ENCODE measurements around the gene BCAP31.
A peak's percentile ranks its signal among the peaks of the same experiment; 100 is the strongest.
"Not testable (repeated sequence)": the region's sequence is repeated elsewhere in the genome, so short reads cannot be mapped to it uniquely, and the experiment has no call there.

BCAP31 gene

GRCh38 chrX:153688911-153689590, 35.1 kb downstream of the BCAP31 start:
- no peak for TF ChIP-seq Cebpa-rat (IDR thresholded peaks at IDR 0.05)
- H3K4me2 ChIP-seq: peak overlapping the region; percentile 56
- no peaks in the 10 kb centered on the region for H3K36me3 ChIP-seq
- H3K9ac ChIP-seq: no peak overlapping the region
- H3K4me1 ChIP-seq: peaks cover 30% of the 10 kb centered on the region
- H3K4me3 ChIP-seq: peak overlapping the region; percentile 65
- no peak overlapping the region for H3K27ac ChIP-seq
- peaks cover 40% of the 10 kb centered on the region for H3K9me3 ChIP-seq
- H4K20me1 ChIP-seq: peaks cover 39% of the 10 kb centered on the region
- peaks cover 15% of the 10 kb centered on the region for H3K27me3 ChIP-seq

DNA sequence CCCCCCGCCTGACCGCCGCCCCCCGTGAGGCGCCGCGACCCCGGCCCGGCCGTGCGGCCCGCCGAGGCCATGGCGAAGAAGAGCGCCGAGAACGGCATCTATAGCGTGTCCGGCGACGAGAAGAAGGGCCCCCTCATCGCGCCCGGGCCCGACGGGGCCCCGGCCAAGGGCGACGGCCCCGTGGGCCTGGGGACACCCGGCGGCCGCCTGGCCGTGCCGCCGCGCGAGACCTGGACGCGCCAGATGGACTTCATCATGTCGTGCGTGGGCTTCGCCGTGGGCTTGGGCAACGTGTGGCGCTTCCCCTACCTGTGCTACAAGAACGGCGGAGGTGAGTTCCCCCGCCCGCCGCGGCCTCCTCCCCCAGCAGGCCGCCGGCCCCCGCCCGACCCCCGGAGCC, 35.7 kb downstream of the BCAP31 start:
- Histone ChIP-seq H3K27ac (no peak overlapping the region), H3K4me1 (peaks cover 28% of the 10 kb centered on the region), H3K36me3 (no peaks in the 10 kb centered on the region), H4K20me1 (peaks cover 36% of the 10 kb centered on the region), H3K4me2 (peak overlapping the region; percentile 56), H3K27me3 (peaks cover 18% of the 10 kb centered on the region), H3K9me3 (peaks cover 45% of the 10 kb centered on the region), H3K9ac (no peak overlapping the region), H3K4me3 (peak overlapping the region; percentile 65)
- no peak for TF ChIP-seq Cebpa-rat (IDR thresholded peaks at IDR 0.05)

DNA sequence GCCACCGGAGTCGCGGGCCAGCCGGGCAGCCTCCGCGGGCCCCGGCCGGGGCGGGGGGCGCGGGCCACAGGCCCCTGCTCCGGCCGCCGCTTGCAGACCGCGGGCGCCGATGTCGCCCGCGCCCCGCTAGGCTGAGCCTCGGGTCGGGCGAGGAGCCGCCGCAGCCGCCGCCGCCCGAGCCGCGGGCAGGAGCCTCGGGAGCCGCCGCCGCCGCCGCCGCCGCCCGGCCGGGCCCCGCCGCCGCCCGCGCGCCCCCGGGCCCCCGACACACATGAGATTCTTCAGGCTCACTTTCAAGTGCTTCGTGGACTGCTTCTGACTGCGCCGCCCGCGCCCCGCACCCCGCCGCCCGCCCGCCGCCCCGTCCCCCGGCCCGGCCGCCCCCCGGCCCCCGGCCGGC, 36.1 kb downstream of the BCAP31 start:
- H3K27me3 ChIP-seq: peaks cover 19% of the 10 kb centered on the region
- no peak overlapping the region for H3K27ac ChIP-seq
- H4K20me1 ChIP-seq: peaks cover 32% of the 10 kb centered on the region
- no peak overlapping the region for H3K9ac ChIP-seq
- TF ChIP-seq Cebpa-rat (IDR thresholded peaks at IDR 0.05): no peak
- H3K4me3 ChIP-seq: peak overlapping the region; percentile 65
- peaks cover 50% of the 10 kb centered on the region for H3K9me3 ChIP-seq
- H3K36me3 ChIP-seq: no peaks in the 10 kb centered on the region
- H3K4me2 ChIP-seq: peak overlapping the region; percentile 56
- H3K4me1 ChIP-seq: peaks cover 24% of the 10 kb centered on the region

- no peaks in the 10 kb centered on the region for H3K36me3 ChIP-seq
- H3K27me3 ChIP-seq: peaks cover 19% of the 10 kb centered on the region
- H3K4me1 ChIP-seq: peaks cover 17% of the 10 kb centered on the region
- H3K27ac ChIP-seq: no peak within 1 kb of the TSS
- peaks cover 50% of the 10 kb centered on the region for H3K9me3 ChIP-seq
- peaks cover 25% of the 10 kb centered on the region for H4K20me1 ChIP-seq
- TF ChIP-seq Cebpa-rat (IDR thresholded peaks at IDR 0.05): no peak
- H3K4me2 ChIP-seq: peak within 1 kb of the TSS; percentile 73
- H3K4me3 ChIP-seq: peak within 1 kb of the TSS; percentile 65
- H3K9ac ChIP-seq: no peak within 1 kb of the TSS
Measured at GRCh38 chrX:153687121-153688039, 36.8 kb downstream of the BCAP31 start, which contains the start of gene SLC6A8. Gene SLC6A8 (plus strand): TSS chrX:153687926. CDS start chrX:153688575, 649 bp downstream.

DNA sequence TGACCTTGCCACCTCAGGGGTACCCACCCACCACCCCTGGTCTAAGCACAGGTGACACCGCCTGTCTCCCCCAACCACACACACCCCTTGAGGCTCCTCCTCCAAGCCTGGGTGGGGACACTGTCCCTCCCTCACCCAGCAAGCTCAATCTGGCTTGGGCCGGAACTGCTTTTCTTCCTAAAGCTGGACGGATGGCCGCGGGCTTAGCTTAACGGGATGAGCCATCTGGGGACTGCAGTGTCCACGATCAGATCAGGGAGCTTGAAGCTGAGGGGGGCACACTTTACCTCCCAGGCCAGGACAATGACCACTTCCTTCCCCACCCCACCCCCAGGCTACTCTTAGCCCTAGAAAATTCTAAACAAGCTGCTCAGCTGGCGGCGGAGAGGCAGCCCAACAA, 37.5 kb downstream of the BCAP31 start:
- no peak for TF ChIP-seq Cebpa-rat (IDR thresholded peaks at IDR 0.05)
- Histone ChIP-seq H3K9ac (no peak overlapping the region), H3K4me1 (peaks cover 10% of the 10 kb centered on the region; the same call in 1 of the 2 replicates), H3K4me2 (peak overlapping the region; percentile 73; the same call in 1 of the 2 replicates), H3K36me3 (no peaks in the 10 kb centered on the region), H3K4me3 (no peak overlapping the region), H3K27ac (no peak overlapping the region), H3K9me3 (peaks cover 50% of the 10 kb centered on the region), H4K20me1 (peaks cover 18% of the 10 kb centered on the region), H3K27me3 (peaks cover 24% of the 10 kb centered on the region)

DNA sequence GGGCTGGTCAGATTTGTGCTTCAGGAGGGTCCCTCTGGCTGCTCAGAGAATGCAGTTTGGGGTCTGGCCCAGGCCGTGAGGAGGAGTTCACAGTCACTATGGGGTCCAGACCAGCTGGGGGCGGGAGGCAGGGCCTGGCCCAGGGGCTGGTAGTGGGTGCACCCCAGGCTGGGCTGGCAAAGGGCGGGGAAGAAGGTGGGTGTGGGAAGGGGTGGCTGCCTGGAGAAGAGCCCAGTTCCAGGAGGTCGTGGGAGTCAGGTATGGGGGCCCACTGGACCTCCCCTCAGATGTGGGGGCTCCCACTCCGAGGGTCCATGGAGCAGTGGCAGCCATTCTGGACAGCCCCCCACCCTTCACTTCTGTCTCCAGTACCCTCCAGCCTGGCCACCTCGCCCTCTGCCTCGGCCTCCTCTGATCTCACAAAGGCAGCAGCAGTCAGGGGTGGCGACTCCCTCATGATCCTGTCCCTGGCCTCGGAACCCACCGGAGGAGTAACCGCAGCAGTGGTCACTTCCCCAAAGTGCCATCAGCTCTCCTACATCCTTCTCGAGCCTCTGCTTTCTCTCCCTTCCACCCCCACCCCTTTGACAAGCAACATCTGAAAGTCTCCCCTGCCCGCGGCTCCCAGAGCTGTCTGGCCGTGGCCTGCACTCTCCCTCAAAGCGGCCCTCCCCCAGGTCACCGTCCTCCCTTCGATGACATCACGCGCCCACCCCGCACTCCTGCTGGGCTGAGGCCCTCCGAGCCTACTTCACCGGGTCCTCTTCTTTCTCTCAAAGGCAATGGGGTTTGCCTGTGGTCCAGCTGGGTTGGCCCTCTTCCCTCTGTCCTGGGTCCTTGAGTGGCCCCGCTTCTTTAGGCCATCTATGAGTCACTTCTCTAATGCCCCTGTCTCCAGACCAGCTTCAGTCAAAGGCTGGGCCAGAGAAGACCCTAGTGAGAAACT, 38.2 kb downstream of the BCAP31 start:
- Histone ChIP-seq H3K9me3 (peaks cover 50% of the 10 kb centered on the region), H3K4me1 (0 out of 2 replicates have a peak, but pooled peaks cover 8% of the 10 kb centered on the region), H3K4me2 (no peak overlapping the region), H3K36me3 (no peaks in the 10 kb centered on the region), H4K20me1 (peaks cover 12% of the 10 kb centered on the region), H3K4me3 (no peak overlapping the region), H3K9ac (no peak overlapping the region), H3K27ac (no peak overlapping the region), H3K27me3 (peaks cover 31% of the 10 kb centered on the region)
- TF ChIP-seq Cebpa-rat (IDR thresholded peaks at IDR 0.05): no peak

GRCh38 chrX:153685156-153685536, 39.0 kb downstream of the BCAP31 start:
- Histone ChIP-seq H3K4me1 (0 out of 2 replicates have a peak, but pooled peaks cover 4% of the 10 kb centered on the region), H3K9ac (no peak overlapping the region), H4K20me1 (peaks cover 8% of the 10 kb centered on the region), H3K4me2 (no peak overlapping the region), H3K9me3 (peaks cover 42% of the 10 kb centered on the region), H3K36me3 (no peaks in the 10 kb centered on the region), H3K27ac (no peak overlapping the region), H3K4me3 (no peak overlapping the region), H3K27me3 (peaks cover 36% of the 10 kb centered on the region)
- no peak for TF ChIP-seq Cebpa-rat (IDR thresholded peaks at IDR 0.05)

DNA sequence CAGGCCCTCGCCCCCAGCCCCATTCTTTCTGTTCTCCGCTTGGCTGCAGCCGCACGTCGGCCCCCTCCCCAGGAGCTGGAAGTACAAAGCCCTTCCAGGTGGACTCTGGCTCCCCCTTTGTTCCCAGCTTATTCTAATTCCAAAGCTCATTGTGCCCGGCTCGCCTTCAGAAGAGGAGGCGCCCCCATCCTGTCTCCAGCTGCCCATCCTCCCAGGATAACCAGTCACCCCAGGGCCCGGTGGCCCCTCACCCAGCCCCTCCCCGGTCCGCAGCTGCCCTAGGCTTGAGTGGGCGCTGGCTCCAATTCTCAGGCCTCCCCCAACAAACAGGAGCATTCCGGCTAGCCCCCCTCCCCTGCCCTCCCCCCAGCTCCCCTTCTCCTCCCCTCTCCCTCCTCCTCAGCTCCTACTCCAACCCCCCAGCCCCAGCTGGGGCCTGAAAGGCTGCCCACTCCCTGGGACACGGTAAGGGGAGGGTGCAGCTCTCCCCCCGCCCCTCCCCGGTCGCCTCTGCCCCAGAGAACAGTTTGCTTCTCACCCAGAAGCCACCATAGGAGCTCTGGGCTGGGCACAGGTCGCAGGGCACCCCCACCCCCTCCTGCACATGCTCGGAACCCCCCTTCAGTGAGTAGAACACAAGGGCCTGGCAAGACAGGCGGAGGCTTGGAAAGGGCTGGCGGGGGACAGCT, 39.6 kb downstream of the BCAP31 start:
- Histone ChIP-seq H3K4me1 (no peaks in the 10 kb centered on the region), H3K4me2 (no peak overlapping the region)

DNA sequence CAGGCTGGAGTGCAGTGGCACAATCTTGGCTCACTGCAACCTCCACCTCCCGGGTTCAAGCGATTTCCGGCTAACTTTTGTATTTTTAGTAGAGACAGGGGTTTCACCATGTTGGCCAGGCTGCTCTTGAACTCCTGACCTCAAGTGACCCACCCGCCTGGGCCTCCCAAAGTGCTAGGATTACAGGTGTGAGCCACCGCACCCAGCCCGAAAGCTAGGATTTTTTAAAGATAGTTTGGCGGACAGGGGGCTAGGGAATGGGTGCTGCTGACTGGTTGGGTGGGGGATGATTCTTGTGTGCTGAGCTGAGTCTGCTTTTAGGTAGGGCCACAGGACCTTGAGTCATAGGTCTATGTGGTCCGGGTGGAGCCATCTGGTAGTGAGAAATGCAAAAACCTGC, 40.7 kb downstream of the BCAP31 start:
- H3K9ac ChIP-seq, H3K4me3 ChIP-seq, H4K20me1 ChIP-seq, H3K4me2 ChIP-seq, H3K27ac ChIP-seq, H3K4me1 ChIP-seq, H3K36me3 ChIP-seq: not testable (repeated sequence)
- Histone ChIP-seq H3K27me3 (peaks cover 28% of the 10 kb centered on the region), H3K9me3 (peaks cover 34% of the 10 kb centered on the region)

More for the DNA sequence above, 39.6 kb downstream of the BCAP31 start:
- no peak overlapping the region for H3K27ac ChIP-seq
- no peak for TF ChIP-seq Cebpa-rat (IDR thresholded peaks at IDR 0.05)
- peaks cover 37% of the 10 kb centered on the region for H3K9me3 ChIP-seq
- H3K27me3 ChIP-seq: peaks cover 36% of the 10 kb centered on the region
- H3K4me3 ChIP-seq: no peak overlapping the region
- peaks cover 2% of the 10 kb centered on the region for H4K20me1 ChIP-seq
- no peak overlapping the region for H3K9ac ChIP-seq
- no peaks in the 10 kb centered on the region for H3K36me3 ChIP-seq
